HG03442 (cell line): ENCODE results near the gene CELF1.

ENCODE experiments used
- ATAC-seq: cut with Tn5 transposase; IDR thresholded peaks from one replicate; pipeline ENCODE4 v1.9.1; 2021; ENCODE audit warnings: mild to moderate bottlenecking, moderate library complexity; ENCODE audit not compliant: unreplicated experiment

CELF1 gene

DNA sequence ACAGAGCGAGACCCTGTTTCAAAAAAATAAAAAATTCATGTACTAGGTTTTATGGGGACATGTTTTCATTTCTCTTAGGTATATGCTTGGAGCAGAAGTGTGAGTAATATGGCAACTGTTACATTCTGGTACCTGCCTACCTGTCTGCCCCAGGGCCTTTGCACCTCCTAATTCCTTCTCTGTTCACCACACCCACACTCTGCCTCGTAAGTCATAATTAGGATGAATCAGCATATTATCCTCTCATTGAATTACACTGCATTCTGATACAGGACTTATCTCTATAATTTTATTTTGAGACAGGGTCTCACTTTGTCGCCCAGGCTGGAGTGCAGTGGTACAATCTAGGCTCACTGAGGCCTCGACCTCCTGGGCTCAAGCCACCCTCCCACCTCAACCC is 100.9 kb downstream of the CELF1 start:
- ATAC-seq, result no peak

DNA sequence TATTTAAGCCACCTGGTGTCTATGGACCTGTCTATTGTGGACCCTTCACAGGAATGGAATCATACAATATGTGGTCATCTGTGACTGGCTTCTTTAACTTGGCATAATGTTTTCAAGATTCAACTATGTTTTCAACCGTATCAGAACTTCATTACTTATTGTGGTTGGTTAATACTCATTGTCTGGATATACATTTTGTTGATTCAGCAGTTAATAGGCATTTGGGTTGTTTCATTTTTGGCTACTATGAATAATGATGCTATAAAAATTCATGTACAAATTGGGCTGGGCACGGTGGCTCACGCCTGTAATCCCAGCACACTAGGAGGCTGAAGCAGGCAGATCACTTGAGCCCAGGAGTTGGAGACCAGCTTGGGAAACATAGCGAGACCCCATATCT is 101.5 kb downstream of the CELF1 start:
- ATAC-seq, result no peak

DNA sequence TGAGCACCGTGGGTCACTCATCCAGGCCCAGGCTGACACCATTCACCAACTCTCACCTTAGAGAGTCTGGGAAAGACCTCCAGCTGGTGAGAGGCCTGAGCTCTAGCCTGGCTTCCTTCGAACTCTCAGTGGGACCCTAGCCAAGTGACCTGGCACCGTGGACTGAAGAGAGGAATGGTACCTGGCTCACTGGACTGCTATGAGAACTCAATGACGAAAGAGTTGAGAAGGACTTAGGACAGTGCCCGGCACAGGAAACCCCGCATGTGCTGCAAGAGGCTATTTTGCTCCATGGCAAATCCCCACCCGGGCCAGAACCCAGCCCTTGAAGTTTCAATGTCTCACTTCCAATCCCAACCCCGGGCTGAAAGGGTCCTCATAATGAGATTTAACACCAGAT is 103.4 kb downstream of the CELF1 start:
- no peak for ATAC-seq

DNA sequence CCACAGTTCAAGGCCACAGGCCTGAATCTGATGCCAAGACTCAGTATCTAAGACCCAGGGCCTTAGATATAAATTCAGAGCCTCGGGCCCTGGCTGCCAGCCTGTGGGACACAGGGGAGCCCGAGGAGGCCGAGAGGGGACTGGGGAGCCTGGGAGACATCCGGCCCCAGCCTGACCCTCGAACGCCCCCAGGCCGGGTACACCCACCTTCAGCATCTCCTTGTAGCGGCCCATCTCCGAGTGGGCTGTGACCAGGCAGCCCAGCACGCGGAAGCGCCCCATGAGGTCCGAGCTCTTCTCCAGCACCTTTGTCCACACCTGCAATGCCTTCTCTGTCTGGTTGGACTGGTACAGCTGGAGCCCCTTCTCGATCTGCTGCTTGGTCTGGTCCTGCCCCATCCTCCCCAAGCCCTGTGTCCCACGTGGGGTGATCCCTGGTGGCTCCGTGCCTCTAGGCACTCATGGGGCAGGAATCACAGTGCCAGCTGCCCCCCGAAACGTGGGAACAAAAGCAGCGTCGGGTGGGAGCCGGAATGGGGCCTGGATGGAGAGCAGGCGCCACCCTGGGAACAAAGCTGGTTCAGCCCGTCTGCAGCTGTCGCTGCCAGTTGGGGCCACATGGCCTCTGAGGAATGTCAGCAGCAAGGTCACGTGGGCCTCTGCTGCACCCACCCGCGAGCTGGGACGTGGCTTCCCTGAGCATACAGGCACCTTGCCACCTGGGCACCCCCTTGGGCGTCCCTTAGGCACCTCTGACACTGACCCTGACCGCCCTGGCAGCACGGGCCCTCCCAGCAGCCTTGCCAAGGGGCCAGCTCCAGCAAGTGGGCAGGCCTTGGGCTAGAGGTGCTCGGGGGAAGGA is 104.1 kb downstream of the CELF1 start, which contains the start of gene RAPSN:
Gene RAPSN, minus strand, starts transcription at position 571 of the 862 bp plus-strand sequence. Its CDS starts 172 bp downstream, at position 399.
- ATAC-seq, result no peak

DNA sequence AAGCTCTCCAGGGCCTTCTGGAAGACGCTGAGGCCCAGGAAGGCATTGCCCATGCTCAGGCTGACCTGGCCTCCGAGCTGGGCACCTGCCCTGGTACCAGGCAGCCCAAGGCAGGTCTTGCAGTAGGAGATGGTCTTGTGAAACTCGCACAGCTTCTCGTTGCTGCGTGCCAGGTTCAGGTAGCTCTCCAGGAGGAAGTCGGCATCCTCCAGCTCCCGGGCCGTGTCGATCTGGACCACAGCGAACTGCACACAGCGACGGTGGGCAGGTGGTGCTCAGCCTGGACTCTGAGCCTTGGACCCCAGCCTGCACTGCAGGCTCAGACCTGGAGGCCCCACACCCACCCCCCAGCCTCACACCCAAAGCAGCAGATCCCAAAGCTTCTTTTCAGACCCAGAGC is 105.0 kb downstream of the CELF1 start:
- ATAC-seq, result no peak

DNA sequence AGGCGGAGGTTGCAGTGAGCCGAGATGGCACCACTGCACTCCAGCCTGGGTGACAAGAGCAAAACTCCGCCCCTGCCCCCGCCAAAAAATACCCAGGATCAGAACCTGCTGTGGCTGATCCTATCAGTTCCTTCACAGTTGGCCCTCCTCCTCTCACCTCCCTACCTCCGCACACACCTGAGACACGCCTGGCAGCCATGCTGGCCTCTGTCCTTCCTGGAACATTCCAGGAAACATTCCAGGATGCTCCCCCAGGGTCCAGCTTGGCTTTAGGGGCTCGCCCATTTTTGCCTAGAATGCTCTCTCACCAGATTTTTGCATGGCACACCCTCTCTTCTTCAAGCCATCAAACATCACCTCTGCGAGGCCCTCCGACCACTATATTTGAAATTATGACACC is 106.1 kb downstream of the CELF1 start:
- no peak for ATAC-seq

DNA sequence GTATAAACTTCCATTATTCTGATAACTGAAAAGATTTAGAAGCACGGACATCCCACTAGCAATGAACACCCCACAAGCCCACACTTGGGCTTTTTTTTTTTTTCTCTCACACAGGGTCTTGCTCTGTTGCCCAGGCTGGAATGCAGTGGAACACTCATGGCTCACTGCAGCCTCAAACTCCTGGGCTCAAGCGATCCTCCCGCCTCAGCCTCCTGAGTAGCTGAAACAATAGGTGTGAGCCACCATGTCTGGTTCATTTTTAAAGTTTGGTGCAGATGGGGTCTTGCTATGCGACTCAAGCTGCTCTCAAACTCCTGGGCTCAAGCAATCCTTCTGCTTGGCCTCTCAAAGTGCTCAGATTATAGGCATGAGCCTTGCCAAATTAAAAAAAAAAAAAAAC is 107.1 kb downstream of the CELF1 start:
- ATAC-seq, result no peak

DNA sequence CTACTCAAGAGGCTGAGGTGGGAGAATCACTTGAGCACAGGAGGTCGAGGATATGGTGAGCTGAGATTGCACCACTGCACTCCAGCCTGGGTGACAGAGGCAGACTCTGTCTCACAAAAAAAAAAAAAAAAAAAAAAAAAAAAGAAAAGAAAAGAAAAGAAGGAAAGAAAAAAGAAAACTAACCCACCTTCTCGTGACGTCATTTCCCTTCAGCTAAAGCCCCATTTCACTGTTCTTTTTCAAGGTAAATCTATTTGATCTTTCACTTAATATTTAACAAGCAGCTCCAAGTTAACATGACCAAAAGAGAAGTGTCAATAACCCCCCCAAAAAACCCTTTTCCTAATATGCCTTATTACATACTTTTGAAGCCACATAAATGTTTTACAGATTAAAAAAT is 109.1 kb downstream of the CELF1 start:
- no peak for ATAC-seq

DNA sequence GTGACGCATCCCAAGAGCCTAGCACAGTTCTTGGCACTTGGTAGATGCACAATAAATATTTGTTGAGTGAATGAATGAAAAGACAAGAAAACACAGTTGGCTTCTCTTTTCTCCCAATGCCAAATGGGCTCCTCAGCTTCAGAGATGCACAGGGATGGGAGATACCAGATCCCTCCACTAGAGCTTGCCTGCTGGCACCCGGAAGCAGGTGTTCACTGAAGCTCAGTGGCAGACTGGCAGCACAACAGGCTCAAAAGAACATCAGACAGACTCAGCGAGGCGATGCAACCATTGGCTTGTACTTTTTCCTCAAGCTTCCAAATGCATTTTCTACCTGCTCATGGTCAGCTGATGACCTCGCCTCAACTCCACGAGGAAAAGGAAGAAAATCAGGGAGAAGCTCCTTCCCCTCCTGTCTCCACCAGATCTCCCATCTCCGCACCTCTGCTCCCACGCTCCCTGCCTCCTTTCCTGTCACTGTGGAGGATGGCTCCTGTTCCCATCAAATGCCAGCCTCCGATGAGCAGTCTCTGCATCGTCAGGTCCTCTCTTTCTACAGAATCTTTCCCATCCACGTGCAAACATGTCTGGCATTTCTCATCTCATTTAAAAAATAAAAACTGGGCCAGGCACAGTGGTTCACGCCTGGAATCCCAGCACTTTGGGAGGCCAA is 109.8 kb downstream of the CELF1 start:
- no peak for ATAC-seq

DNA sequence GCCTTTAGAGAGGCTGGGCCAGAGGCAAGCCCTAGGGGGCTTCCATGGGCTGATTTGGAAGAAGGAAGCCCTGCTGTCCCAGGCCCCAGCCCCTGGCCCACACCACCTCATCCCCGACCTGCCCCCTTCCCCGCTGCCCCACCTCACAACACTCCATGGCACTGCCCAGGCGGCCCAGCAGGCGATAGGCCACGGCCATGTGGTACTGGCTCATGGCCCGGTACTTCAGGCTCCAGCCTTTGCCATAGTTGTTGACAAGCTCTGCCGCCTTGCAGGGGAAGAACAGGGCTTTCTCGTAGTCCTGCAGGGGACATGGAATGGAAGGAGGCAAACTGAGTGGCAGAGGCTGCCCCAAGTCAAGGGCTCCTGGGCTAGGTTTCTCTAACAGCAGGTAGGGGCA is 110.4 kb downstream of the CELF1 start:
- no peak for ATAC-seq

DNA sequence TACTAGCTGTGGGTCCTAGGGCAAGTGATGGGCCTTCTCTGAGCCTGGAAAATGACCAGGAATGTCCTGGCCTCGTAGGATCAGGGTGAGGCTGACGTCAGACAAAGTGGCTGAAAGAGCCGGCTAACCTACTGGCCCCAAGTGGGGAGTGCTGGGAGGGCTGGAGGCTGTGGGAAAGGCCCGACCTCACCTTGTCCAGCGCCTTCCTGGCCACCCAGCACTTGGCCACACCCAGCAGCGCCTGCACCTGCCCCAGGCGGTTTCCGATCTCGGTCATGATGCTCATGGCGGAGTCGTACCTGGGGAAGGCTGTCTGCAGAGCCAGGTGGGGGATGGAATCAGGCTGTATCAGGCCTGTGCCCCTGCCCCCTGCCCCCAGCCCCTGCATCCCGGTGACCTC is 111.5 kb downstream of the CELF1 start:
- no peak for ATAC-seq

DNA sequence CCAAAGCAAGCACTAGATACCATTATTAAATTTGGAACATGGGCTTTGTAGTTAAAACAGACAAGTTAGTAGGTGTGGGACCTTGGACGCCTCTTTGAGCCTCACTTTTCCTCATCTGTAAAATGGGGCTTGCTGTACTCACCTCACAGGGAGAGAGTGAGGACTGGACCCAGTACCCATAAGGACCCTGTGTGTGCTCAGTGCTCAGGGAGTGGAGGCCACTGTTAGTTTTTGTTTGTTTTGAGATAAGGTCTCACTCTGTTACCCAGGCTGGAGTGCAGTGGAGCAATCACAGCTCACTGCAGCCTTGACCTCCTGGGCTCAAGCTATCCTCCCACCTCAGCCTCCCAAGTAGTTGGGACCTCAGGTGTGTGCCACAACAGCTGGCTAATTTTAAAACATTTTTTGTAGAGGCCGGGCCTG is 112.9 kb downstream of the CELF1 start:
- ATAC-seq, result no peak

DNA sequence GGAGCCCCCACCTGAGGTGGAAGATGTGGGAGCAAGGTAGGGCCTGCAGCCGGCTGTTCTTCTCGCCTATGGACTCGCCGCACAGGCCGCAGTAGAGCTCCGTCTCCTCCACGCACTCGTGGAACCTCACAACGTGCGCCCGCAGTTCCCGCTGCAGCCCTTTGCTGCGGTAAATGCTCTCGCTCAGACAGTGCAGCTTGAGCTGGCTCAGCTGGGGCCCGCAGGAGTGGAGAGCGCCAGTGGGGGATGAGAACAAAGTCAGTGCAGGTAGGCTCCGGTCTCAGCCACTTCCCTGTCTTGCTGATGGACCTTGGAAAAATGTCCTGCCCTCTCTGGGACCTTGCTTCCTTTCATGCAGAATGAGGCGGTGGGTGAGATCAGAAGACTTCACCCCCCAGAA is 114.2 kb downstream of the CELF1 start:
- ATAC-seq, result no peak

DNA sequence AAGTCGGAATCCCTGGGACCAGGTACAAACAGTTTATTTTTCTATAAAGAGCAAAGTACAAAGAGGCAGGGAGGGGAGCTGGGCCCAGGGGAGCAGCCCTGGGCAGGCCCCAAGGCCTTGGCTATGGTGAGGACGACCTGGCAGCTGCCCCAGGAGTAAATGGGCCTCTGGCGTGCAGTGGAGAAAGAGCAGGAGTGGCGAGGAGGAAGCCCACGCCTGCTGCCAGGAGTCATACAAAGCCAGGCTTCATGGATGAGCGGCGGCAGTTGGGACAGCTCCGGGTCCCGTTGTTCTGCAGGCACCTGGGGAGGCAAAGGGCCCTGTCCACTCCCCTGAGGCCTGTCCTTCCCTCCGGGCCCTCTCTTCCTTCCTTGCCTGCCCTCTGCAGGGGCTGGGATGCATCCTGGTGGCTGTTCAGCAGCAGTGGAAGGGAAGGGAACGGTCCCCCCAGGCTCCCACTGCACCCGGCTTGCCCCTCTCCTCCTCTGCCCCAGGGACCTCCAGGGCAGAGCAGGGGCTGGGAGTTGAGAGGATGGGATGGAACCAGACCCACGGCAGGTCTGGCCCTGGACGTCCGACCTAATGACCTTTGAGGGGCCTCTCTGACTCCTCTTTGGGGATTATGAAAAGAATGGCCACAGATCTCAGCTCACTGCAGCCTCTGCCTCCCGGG is 115.0 kb downstream of the CELF1 start:
- ATAC-seq, result no peak

DNA sequence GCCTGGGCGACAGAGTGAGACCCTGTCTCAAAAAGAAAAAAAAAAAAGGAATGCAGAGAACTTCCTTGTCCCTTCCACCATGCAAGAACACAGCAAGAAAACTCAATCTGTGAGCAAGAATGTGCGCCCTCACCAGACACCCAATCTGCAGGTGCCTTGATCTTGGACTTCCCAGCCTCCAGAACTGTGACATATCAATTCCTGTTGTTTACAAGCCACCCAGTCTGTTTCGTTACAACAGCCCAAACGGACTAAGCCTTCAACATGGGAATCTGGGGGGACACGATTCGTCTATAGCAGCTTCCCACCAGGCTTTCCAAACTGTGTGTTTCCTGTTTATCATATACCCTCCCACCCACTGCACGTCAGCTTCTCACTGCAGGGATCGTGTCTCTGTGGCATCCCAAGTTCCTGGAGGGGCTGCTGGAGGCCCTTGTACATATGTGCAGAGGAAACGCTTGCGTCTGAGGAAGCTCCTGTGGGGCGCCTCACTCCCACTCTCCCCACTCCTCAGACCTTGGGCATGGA is 115.7 kb downstream of the CELF1 start:
- no peak for ATAC-seq

DNA sequence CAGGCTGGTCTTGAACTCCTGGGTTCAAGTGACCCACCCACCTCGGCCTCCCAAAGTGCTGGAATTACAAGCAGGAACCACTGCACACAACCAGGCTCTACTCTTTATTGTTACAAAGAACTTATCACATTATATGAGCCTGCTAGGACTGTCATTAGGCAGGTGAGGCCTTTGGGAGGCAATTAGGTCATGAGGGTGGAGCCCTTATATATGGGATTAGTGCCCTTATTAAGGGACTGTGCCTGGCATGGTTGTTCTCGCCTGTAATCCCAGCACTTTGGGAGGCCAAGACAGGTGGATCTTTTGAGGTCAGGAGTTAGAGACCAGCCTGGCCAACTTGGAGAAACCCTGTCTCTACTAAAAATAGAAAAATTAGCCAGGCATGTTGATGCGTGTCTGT is 116.2 kb downstream of the CELF1 start:
- ATAC-seq, result no peak

DNA sequence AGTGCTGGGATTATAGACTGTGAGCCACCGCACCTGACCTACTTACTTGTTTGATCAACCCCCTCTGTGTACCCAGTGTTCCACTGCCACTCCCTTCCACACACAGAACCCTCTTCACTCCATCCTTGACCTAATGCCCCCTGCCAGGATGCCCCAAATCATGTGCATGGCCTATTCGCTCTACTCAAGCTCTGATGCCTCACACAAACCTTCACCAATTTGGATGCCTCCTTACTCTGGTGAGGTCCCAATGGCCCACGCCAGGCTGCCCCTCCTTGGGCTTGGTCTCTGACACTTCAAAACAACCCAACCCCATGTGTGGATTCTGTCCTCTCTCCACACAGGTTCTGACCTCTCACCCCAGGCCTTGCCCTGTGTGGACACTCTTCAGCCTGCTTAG is 117.2 kb downstream of the CELF1 start:
- no peak for ATAC-seq

DNA sequence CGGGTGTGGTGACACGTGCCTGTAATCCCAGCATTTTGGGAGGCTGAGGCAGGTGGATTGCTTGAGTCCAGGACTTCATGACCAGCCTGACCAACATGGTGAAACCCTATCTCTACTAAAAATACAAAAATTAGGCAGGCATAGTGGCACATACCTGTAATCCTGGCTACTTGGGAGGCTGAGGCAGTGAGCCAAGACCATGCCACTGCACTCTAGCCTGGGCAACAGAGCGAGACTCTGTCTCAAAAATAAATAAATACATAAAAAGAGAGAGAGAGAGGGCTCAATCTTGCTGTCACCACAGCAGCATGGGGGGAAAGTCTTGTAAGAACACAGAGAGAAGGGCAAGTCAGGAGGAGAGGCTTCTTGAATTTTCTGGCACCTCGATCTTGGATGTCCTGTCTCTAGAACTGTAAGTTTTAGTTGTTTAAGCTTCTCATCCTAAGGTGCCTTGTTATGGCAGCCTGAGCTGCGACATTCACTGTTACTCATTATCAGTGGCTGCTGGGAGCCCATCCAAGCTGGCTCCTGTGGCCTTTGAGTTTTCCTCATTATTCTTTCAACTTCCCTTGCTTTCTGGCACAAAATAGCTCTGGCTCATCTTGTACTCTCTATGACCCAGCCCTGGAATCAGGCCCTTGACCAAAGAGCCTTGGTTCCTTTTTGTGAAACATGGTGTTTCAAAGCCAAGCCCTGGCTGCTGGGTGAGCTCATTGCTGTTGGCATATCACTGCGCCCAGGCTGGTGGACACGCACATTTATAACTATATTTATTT is 118.7 kb downstream of the CELF1 start:
- no peak for ATAC-seq

DNA sequence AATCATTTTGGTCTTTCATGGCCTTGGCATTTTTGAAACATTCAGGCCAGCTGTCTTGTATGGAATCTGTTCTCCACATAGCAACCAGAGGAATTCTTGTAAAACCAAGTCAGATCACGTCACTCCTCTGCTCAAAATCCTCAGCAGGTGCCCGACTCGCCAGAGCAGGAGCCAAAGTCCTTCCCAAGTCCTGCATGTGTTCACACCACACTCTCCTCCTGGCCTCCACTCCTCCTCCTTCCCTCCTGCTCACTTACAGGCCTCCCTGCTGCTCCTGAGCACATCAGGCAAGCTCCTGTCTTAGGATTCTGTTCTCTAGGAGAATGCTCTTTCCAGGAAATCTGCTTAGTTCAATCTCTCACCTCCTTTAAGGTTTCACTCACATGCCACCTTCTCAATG is 119.8 kb downstream of the CELF1 start:
- ATAC-seq, result no peak

DNA sequence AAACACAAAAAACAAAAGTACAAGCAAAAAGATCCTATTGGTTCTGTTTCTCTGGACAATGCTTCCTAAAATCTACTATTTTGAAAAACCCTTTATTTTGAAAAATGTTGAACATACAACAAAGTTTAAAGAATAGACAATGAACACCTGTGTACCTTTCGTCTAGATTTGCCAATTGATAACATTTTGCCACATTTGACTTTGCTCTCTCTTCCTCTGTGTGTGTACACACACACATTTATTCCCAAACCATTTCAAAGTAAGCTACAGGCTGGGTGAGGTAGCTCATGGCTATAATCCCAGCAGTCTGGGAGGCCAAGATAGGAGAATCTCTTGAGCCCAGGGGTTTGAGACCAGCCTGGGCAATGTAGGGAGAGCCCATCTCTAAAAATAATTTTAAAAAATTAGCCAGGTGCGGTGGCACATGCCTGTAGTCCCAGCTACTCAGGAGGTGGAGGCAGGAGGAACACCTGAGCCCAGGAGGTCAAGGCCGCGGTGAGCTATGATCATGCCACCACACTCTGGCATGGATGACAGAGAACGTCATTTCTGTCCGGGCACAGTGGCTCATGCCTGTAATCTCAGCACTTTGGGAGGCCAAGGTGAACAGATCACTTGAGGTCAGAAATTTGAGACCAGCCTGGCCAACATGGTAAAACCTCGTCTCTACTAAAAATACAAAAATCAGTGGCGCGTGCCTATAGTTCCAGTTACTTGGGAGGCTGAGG is 121.4 kb downstream of the CELF1 start:
- ATAC-seq, result no peak
